Testis (tissue), 3 donors: ENCODE measurements around the gene DDC. TPM values are rescaled to one million over a fixed set of nuclear protein-coding genes. Genes with fewer than 3 reads are reported as not detected.

Source experiments
- DNase-seq: peaks from one replicate; pipeline ENCODE4 v3.0.0-alpha.2; 2019
- H3K27ac ChIP-seq, 2 donors: fragments of 200-600 bp; sonication (generic); one replicate each; pipeline ENCODE4 v1.5.1; 2019
- H3K27me3 ChIP-seq: fragments of 200-600 bp; sonication (generic); one replicate; pipeline ENCODE4 v1.5.1; 2019
- H3K36me3 ChIP-seq: fragments of 200-600 bp; sonication (generic); one replicate; pipeline ENCODE4 v1.5.1; 2017; ENCODE audit warnings: low read depth; ENCODE audit errors: missing control alignments
- H3K4me1 ChIP-seq: fragments of 200-600 bp; sonication (generic); one replicate; pipeline ENCODE4 v1.5.1; 2019
- H3K4me3 ChIP-seq, 2 donors: fragments of 200-600 bp; sonication (generic); one replicate each; pipeline ENCODE4 v1.5.1; 2017 to 2019
- H3K9me3 ChIP-seq: fragments of 200-600 bp; sonication (generic); one replicate; pipeline ENCODE4 v1.5.1; 2017
- CTCF ChIP-seq, 3 experiments: fragments of 450-650 bp in 2 of 3; fragments of 200-600 bp in 1 of 3; sonication (generic) in 1 of 3; IDR thresholded peaks; one replicate each; pipeline ENCODE4 v1.5.1; 2016 to 2019; ENCODE audit warnings: antibody characterized with exemption in 3 of 3, mild to moderate bottlenecking in 2 of 3, moderate library complexity in 1 of 3
- POLR2A ChIP-seq: fragments of 450-650 bp; IDR thresholded peaks from one replicate; pipeline ENCODE4 v1.6.1; 2017; ENCODE audit warnings: antibody characterized with exemption, mild to moderate bottlenecking, moderate library complexity
- WGBS, 2 donors: methylation state at CpG; one replicate each; pipeline ENCODE4 v1.1.5; 2018; 5-methylcytosine and 5-hydroxymethylcytosine counted together
- intact Hi-C: fragments of 100-400 bp; cut with DNase I; formaldehyde crosslinking; loops from one replicate; pipeline ENCODE4 v1.15.1; 2023; ENCODE audit warnings: low total_unique reads
- polyA plus RNA-seq: library from polyadenylated mRNA; stranded (reverse); fragments of 350-450 nt; fragmentation: Illumina TruSeq; extraction: RNeasy Lipid Tissue Mini Kit (QIAGEN cat#74804); gene quantifications from one replicate; pipeline ENCODE4 v1.2.3, GENCODE V29; 2014; ENCODE audit warnings: low read depth, low replicate concordance; ENCODE audit not compliant: insufficient read depth
- total RNA-seq, 2 donors: library from RNA; depleted of rRNA; stranded (reverse); fragments of >200 nt; gene quantifications; one replicate each; pipeline ENCODE4 v1.2.3, GENCODE V29; 2016

The DDC gene
- total and polyA plus RNA-seq, 3 donors from 2014 or later, result 1.2 to 4.1 (median 3.3) TPM

GRCh38 chr7:50534690-50535290, 30.4 kb downstream of the DDC start:
- H3K36me3 ChIP-seq, result no peaks in the 10 kb centered on the region
- intact Hi-C loops, result no loop called here
- no peak overlapping the region for H3K27ac ChIP-seq
- no peaks in the 10 kb centered on the region for H3K4me1 ChIP-seq
- no peak for DNase-seq
- WGBS, 2 donors, result 68 to 77% methylated on average over 12 of the region's 12 CpGs
- H3K4me3 ChIP-seq, result no peak overlapping the region
- no peaks in the 10 kb centered on the region for H3K27me3 ChIP-seq
- TF ChIP-seq POLR2A (no peak), CTCF (IDR thresholded peaks at IDR 0.05) (no peak)
- no peaks in the 10 kb centered on the region for H3K9me3 ChIP-seq

GRCh38 chr7:50533866-50534265, 31.3 kb downstream of the DDC start:
- Histone ChIP-seq H3K27me3 (no peaks in the 10 kb centered on the region), H3K36me3 (no peaks in the 10 kb centered on the region), H3K9me3 (no peaks in the 10 kb centered on the region), H3K27ac (no peak overlapping the region), H3K4me1 (no peaks in the 10 kb centered on the region), H3K4me3 (no peak overlapping the region)
- WGBS, 2 donors, result 65 to 87% methylated on average over 3 of the region's 3 CpGs
- no peak for DNase-seq
- intact Hi-C loops, result no loop called here
- TF ChIP-seq CTCF (IDR thresholded peaks at IDR 0.05) (no peak), POLR2A (no peak)

- WGBS, 2 donors, result 63 to 70% methylated on average over 7 of the region's 7 CpGs
- Histone ChIP-seq H3K27me3 (no peaks in the 10 kb centered on the region), H3K36me3 (no peaks in the 10 kb centered on the region), H3K4me1 (no peaks in the 10 kb centered on the region), H3K27ac (no peak overlapping the region), H3K4me3 (no peak overlapping the region), H3K9me3 (no peaks in the 10 kb centered on the region)
- intact Hi-C loops, result no loop called here
- TF ChIP-seq CTCF (IDR thresholded peaks at IDR 0.05) (no peak), POLR2A (no peak)
- no peak for DNase-seq
Observed at GRCh38 chr7:50531928-50532327, 33.3 kb downstream of the DDC start.

GRCh38 chr7:50531401-50531911, 33.7 kb downstream of the DDC start:
- intact Hi-C loops, result no loop called here
- no peak overlapping the region for H3K4me3 ChIP-seq
- DNase-seq, result no peak
- H3K27me3 ChIP-seq, result no peaks in the 10 kb centered on the region
- no peaks in the 10 kb centered on the region for H3K36me3 ChIP-seq
- no peaks in the 10 kb centered on the region for H3K4me1 ChIP-seq
- H3K9me3 ChIP-seq, result no peaks in the 10 kb centered on the region
- TF ChIP-seq POLR2A, result no peak
- no peak for TF ChIP-seq CTCF (IDR thresholded peaks at IDR 0.05)
- WGBS, 2 donors, result 66 to 72% methylated on average over 12 of the region's 12 CpGs
- no peak overlapping the region for H3K27ac ChIP-seq

GRCh38 chr7:50530766-50531165, 34.4 kb downstream of the DDC start:
- Histone ChIP-seq H3K36me3 (no peaks in the 10 kb centered on the region), H3K9me3 (no peaks in the 10 kb centered on the region), H3K27ac (no peak overlapping the region), H3K4me3 (no peak overlapping the region), H3K27me3 (no peaks in the 10 kb centered on the region), H3K4me1 (no peaks in the 10 kb centered on the region)
- WGBS, 2 donors, result 91 to 98% methylated on average over 1 of the region's 1 CpG
- TF ChIP-seq POLR2A, result no peak
- no peak for TF ChIP-seq CTCF (IDR thresholded peaks at IDR 0.05)
- intact Hi-C loops, result no loop called here
- no peak for DNase-seq
